H1 (cell line): Measurements from ENCODE around the gene TNIP3. TPM values are rescaled to one million over a fixed set of nuclear protein-coding genes. Genes with fewer than 3 reads are reported as not detected.
"Not testable (repeated sequence)": the region's sequence is repeated elsewhere in the genome, so short reads cannot be mapped to it uniquely, and the experiment has no call there.

Experiments used
- CTCF ChIA-PET: fragments of 300-600 bp; sonication (Branson Sonifier 250); formaldehyde crosslinking; loops from one replicate; lab custom pipeline; 2021; ENCODE audit not compliant: partially characterized antibody; lab: Charles Lee
- POLR2A ChIA-PET: fragments of 300-600 bp; sonication (Branson Sonifier 250); formaldehyde crosslinking; loops from one replicate; lab custom pipeline; 2021; ENCODE audit warnings: inconsistent platforms; ENCODE audit not compliant: partially characterized antibody; lab: Charles Lee
- DNase-seq, 2 experiments: peaks; one replicate each; pipeline versions ENCODE4 v3.0.0 to v3.0.0-alpha.2; 2010 to 2022; ENCODE audit warnings: low spot score in 2 of 2, low read depth in 1 of 2, mixed read lengths in 1 of 2
- FAIRE-seq: peaks from 2 replicates; lab custom pipeline; 2011; peaks lifted over from hg19 to GRCh38; lab: Jason Lieb, UNC
- H2AFZ ChIP-seq: 2 replicates; pipeline ENCODE4 v1.8.1; 2012; ENCODE audit warnings: low read length, inconsistent platforms
- H2AK5ac ChIP-seq: 2 replicates; pipeline ENCODE4 v1.6.1; 2013; ENCODE audit warnings: low read depth, low read length
- H2BK120ac ChIP-seq: replicated peaks from 2 replicates; pipeline ENCODE3; 2013; ENCODE audit warnings: low read depth, low read length, inconsistent platforms
- H2BK12ac ChIP-seq: 2 replicates; pipeline ENCODE4 v1.6.1; 2013; ENCODE audit warnings: low read depth, low read length
- H2BK15ac ChIP-seq: 2 replicates; pipeline ENCODE4 v1.6.1; 2013; ENCODE audit warnings: low read length
- H2BK20ac ChIP-seq: 2 replicates; pipeline ENCODE4 v1.6.1; 2013; ENCODE audit warnings: low read length
- H2BK5ac ChIP-seq: 2 replicates; pipeline ENCODE4 v1.6.1; 2013; ENCODE audit warnings: low read depth, low read length
- H3K14ac ChIP-seq: 2 replicates; pipeline ENCODE4 v1.6.1; 2013; ENCODE audit warnings: inconsistent platforms; ENCODE audit not compliant: insufficient read length
- H3K18ac ChIP-seq: 2 replicates; pipeline ENCODE4 v1.6.1; 2013; ENCODE audit warnings: low read length; ENCODE audit errors: extremely low read depth
- H3K23ac ChIP-seq: 2 replicates; pipeline ENCODE4 v1.6.1; 2013; ENCODE audit warnings: inconsistent platforms; ENCODE audit not compliant: insufficient read length
- H3K23me2 ChIP-seq: 2 replicates; pipeline ENCODE4 v1.6.1; 2013; ENCODE audit warnings: low read depth, low read length
- H3K27ac ChIP-seq: 2 replicates; pipeline ENCODE4 v1.6.1; 2011; ENCODE audit warnings: low read depth, low read length, inconsistent platforms
- H3K27me3 ChIP-seq, 4 experiments: replicated peaks in 1 of 4; 1 replicate in 1 of 4; 2 replicates in 3 of 4; pipeline versions ENCODE4 v1.6.1 to v1.8.1; 2011 to 2013; ENCODE audit warnings: low read length in 3 of 4, mild to moderate bottlenecking in 3 of 4, inconsistent platforms in 2 of 4, mixed read lengths in 2 of 4, moderate library complexity in 1 of 4; ENCODE audit not compliant: control insufficient read depth in 3 of 4, insufficient read depth in 3 of 4; ENCODE audit errors: extremely low read depth in 1 of 4
- H3K36me3 ChIP-seq, 4 experiments: 2 replicates each; pipeline versions ENCODE4 v1.6.1 to v1.8.1; 2011 to 2013; ENCODE audit warnings: mild to moderate bottlenecking in 4 of 4, low read length in 3 of 4, moderate library complexity in 2 of 4, control low read depth in 1 of 4, inconsistent platforms in 1 of 4; ENCODE audit not compliant: insufficient read depth in 4 of 4, control insufficient read depth in 2 of 4
- H3K4ac ChIP-seq: replicated peaks from 2 replicates; pipeline ENCODE3; 2013; ENCODE audit warnings: low read length, low read depth, mixed read lengths, inconsistent platforms; ENCODE audit not compliant: insufficient read length
- H3K4me1 ChIP-seq, 4 experiments: replicated peaks in 1 of 4; 1 replicate in 1 of 4; 2 replicates in 3 of 4; pipeline versions ENCODE4 v1.6.1 to v1.8.1; 2011 to 2013; ENCODE audit warnings: low read length in 3 of 4, inconsistent platforms in 2 of 4, mixed read lengths in 1 of 4; ENCODE audit not compliant: insufficient read depth in 4 of 4, control insufficient read depth in 3 of 4
- H3K4me2 ChIP-seq, 2 experiments: 2 replicates each; pipeline versions ENCODE4 v1.6.1 to v1.8.1; 2011 to 2013; ENCODE audit warnings: low read depth in 2 of 2, low read length in 2 of 2, control low read depth in 1 of 2, inconsistent platforms in 1 of 2, mild to moderate bottlenecking in 1 of 2; ENCODE audit not compliant: insufficient read depth in 1 of 2
- H3K4me3 ChIP-seq, 4 experiments: fragments of 200-600, 300-600 bp in 1 of 4; sonication (generic), shearing (Covaris generic), sonication (Bioruptor Twin) in 1 of 4; 2 replicates each; pipeline versions ENCODE4 v1.5.1 to v1.8.1; 2011 to 2016; ENCODE audit warnings: low read length in 4 of 4, low read depth in 3 of 4, control low read depth in 2 of 4, inconsistent platforms in 2 of 4, mild to moderate bottlenecking in 2 of 4, mixed read lengths in 1 of 4, moderate library complexity in 1 of 4; ENCODE audit not compliant: insufficient read depth in 2 of 4; ENCODE audit errors: extremely low read depth in 1 of 4
- H3K56ac ChIP-seq: replicated peaks from 2 replicates; pipeline ENCODE3; 2013; ENCODE audit warnings: low read depth, mild to moderate bottlenecking, mixed read lengths, low read length, inconsistent platforms; ENCODE audit not compliant: insufficient read length
- H3K79me1 ChIP-seq: 2 replicates; pipeline ENCODE4 v1.6.1; 2013; ENCODE audit warnings: low read depth, low read length, control low read depth
- H3K79me2 ChIP-seq, 2 experiments: 2 replicates each; pipeline versions ENCODE4 v1.6.1 to v1.8.1; 2012 to 2013; ENCODE audit warnings: low read length in 2 of 2, mild to moderate bottlenecking in 2 of 2, inconsistent platforms in 1 of 2; ENCODE audit not compliant: insufficient read depth in 2 of 2, control insufficient read depth in 1 of 2
- H3K9ac ChIP-seq, 4 experiments: replicated peaks in 1 of 4; 1 replicate in 1 of 4; 2 replicates in 3 of 4; pipeline versions ENCODE4 v1.6.1 to v1.8.1; 2011 to 2013; ENCODE audit warnings: low read depth in 3 of 4, low read length in 3 of 4, control low read depth in 2 of 4, mild to moderate bottlenecking in 2 of 4, moderate library complexity in 2 of 4, inconsistent platforms in 1 of 4; ENCODE audit errors: extremely low read depth in 1 of 4
- H3K9me3 ChIP-seq, 2 experiments: 2 replicates each; pipeline versions ENCODE4 v1.6.1 to v1.8.1; 2012 to 2013; ENCODE audit warnings: mild to moderate bottlenecking in 2 of 2, moderate library complexity in 2 of 2, control low read depth in 1 of 2, inconsistent platforms in 1 of 2, low read depth in 1 of 2, low read length in 1 of 2, mixed read lengths in 1 of 2; ENCODE audit not compliant: insufficient read depth in 2 of 2
- H4K20me1 ChIP-seq, 2 experiments: replicated peaks in 1 of 2; 2 replicates each; pipeline versions ENCODE3 to v1.8.1; 2011 to 2013; ENCODE audit warnings: inconsistent platforms in 2 of 2, low read length in 2 of 2, mild to moderate bottlenecking in 1 of 2; ENCODE audit not compliant: insufficient read depth in 2 of 2, control insufficient read depth in 1 of 2
- H4K5ac ChIP-seq: 2 replicates; pipeline ENCODE4 v1.6.1; 2013; ENCODE audit warnings: low read length, low read depth, mixed read lengths, inconsistent platforms; ENCODE audit not compliant: insufficient read length
- H4K8ac ChIP-seq: 2 replicates; pipeline ENCODE4 v1.8.0; 2013; ENCODE audit warnings: mild to moderate bottlenecking, moderate library complexity, low read length, inconsistent platforms; ENCODE audit not compliant: insufficient read depth; ENCODE audit errors: extremely low read depth
- H4K91ac ChIP-seq: replicated peaks from 2 replicates; pipeline ENCODE3; 2013; ENCODE audit warnings: low read length, mixed read lengths, inconsistent platforms; ENCODE audit not compliant: insufficient read length
- E2F6 ChIP-seq: IDR thresholded peaks from 2 replicates; pipeline ENCODE4 v1.6.1; 2012; ENCODE audit warnings: inconsistent platforms
- HDAC2 ChIP-seq, 2 experiments: fragments of 300-600 bp in 1 of 2; sonication (generic) in 1 of 2; IDR thresholded peaks; 2 replicates each; pipeline ENCODE4 v1.6.1; 2011 to 2012; ENCODE audit warnings: low read depth in 2 of 2, low read length in 2 of 2, mild to moderate bottlenecking in 2 of 2, moderate library complexity in 2 of 2, borderline replicate concordance in 1 of 2, inconsistent platforms in 1 of 2
- WGBS, 2 experiments: shearing (Covaris generic) in 1 of 2; methylation state at CpG; one replicate each; pipeline versions ENCODE4 v1.1.6 to v1.1.7; 2013 to 2015; ENCODE audit warnings: low lambda C conversion rate in 2 of 2, mixed read lengths in 2 of 2, inconsistent platforms in 1 of 2, low coverage in 1 of 2, missing lambda C conversion rate in 1 of 2; ENCODE audit not compliant: insufficient replicate concordance in 2 of 2, insufficient coverage in 1 of 2, insufficient read length in 1 of 2; ENCODE audit errors: extremely low coverage in 1 of 2, missing lambda C conversion rate in 1 of 2; 5-methylcytosine and 5-hydroxymethylcytosine counted together
- polyA plus RNA-seq, 7 experiments: library from polyadenylated mRNA; depleted of rRNA in 3 of 7; stranded (reverse) in 5 of 7; unstranded in 2 of 7; fragments of >200 nt in 5 of 7; fragments of 200-250 nt in 2 of 7; gene quantifications; 1 replicate in 5 of 7; 2 replicates in 1 of 7; 4 replicates in 1 of 7; pipeline versions ENCODE4 v1.2.1 to v1.2.3, GENCODE V29; 2011 to 2013; ENCODE audit warnings: missing spikeins in 2 of 7, mixed read lengths in 2 of 7
- total RNA-seq: library from RNA; stranded (reverse); fragmentation: NEBNext Ultra II Directional; extraction: Animal tissue kit (Norgen Biotek cat#: 25700); gene quantifications from 2 replicates; pipeline ENCODE4 v1.2.1, GENCODE V29; 2021

Gene TNIP3
- total and polyA plus RNA-seq, 2 of the 8 experiments (the other 6 are each of a cell fraction or from before 2014, with no cell fraction given) = not detected

GRCh38 chr4:121208244-121209007 lies 44.3 kb upstream of the TNIP3 start (continued):
- no peak for TF ChIP-seq E2F6
- no peak for TF ChIP-seq HDAC2 (IDR thresholded peaks at IDR 0.05; ENCODE audit: borderline replicate concordance in 1 of 2, low read depth in 2 of 2, low read length in 2 of 2)

GRCh38 chr4:121205777-121206176 lies 41.7 kb upstream of the TNIP3 start:
- POLR2A ChIA-PET, H3K23me2 ChIP-seq, H2BK120ac ChIP-seq, H2AK5ac ChIP-seq, H4K8ac ChIP-seq, H3K14ac ChIP-seq, H3K23ac ChIP-seq, H3K9me3 ChIP-seq, H3K56ac ChIP-seq, H3K27ac ChIP-seq, H2BK12ac ChIP-seq, H4K91ac ChIP-seq, H2BK20ac ChIP-seq, H4K5ac ChIP-seq, H3K4me2 ChIP-seq, H3K4me3 ChIP-seq, H3K4ac ChIP-seq, H3K9ac ChIP-seq, H3K36me3 ChIP-seq, H2BK5ac ChIP-seq, H2BK15ac ChIP-seq, H2AFZ ChIP-seq, H3K79me1 ChIP-seq, H3K18ac ChIP-seq, H3K4me1 ChIP-seq, H4K20me1 ChIP-seq, FAIRE-seq, H3K27me3 ChIP-seq, H3K79me2 ChIP-seq, DNase-seq: not testable (repeated sequence)
- CTCF ChIA-PET = interaction anchor here (0.8 to 1.8 kb wide), 3 partner anchors 13 to 67 kb away, joined by 3 to 8 read pairs (median 4); no protein-coding TSS in a partner anchor
- WGBS, 2 experiments = 100% methylated on average over 3 of the region's 3 CpGs; no CpG with 5 or more reads in 1 of the 2 experiments
